Keratinocyte (primary cell): ENCODE data around the gene EXOC4. TPM values are rescaled to one million over a fixed set of nuclear protein-coding genes. Genes with fewer than 3 reads are reported as not detected.

Source experiments
- DNase-seq: peaks from one replicate; pipeline ENCODE4 v3.0.0-alpha.2; 2011; ENCODE audit warnings: low read depth, missing footprints, low spot score
- FAIRE-seq: peaks from 2 replicates; lab custom pipeline; 2011; peaks lifted over from hg19 to GRCh38; lab: Jason Lieb, UNC
- H2AFZ ChIP-seq: 2 replicates; pipeline ENCODE4 v1.6.0; 2012; ENCODE audit warnings: low read length, control low read depth, inconsistent platforms; ENCODE audit not compliant: control insufficient read depth
- H3K27ac ChIP-seq: 2 replicates; pipeline ENCODE4 v1.5.1; 2011; ENCODE audit warnings: low read length; ENCODE audit not compliant: control insufficient read depth, insufficient read depth
- H3K27me3 ChIP-seq: 3 replicates; pipeline ENCODE4 v1.6.0; 2011; ENCODE audit warnings: low read length; ENCODE audit not compliant: control insufficient read depth, insufficient read depth; ENCODE audit errors: extremely low read depth
- H3K36me3 ChIP-seq, 2 experiments: 2 replicates in 1 of 2; 3 replicates in 1 of 2; pipeline ENCODE4 v1.5.1; 2011; ENCODE audit warnings: low read length in 2 of 2, mild to moderate bottlenecking in 1 of 2; ENCODE audit not compliant: control insufficient read depth in 2 of 2, insufficient read depth in 2 of 2; ENCODE audit errors: extremely low read depth in 1 of 2
- H3K4me1 ChIP-seq: 3 replicates; pipeline ENCODE4 v1.5.1; 2011; ENCODE audit warnings: low read length; ENCODE audit not compliant: control insufficient read depth, insufficient read depth; ENCODE audit errors: extremely low read depth
- H3K4me2 ChIP-seq: 3 replicates; pipeline ENCODE4 v1.6.0; 2011; ENCODE audit warnings: low read depth, low read length; ENCODE audit not compliant: control insufficient read depth, insufficient read depth; ENCODE audit errors: extremely low read depth
- H3K4me3 ChIP-seq, 3 experiments: fragments of 200-600 bp in 1 of 3; sonication (generic) in 1 of 3; 2 replicates in 2 of 3; 3 replicates in 1 of 3; pipeline ENCODE4 v1.5.1; 2011 to 2016; ENCODE audit warnings: low read length in 3 of 3, mild to moderate bottlenecking in 3 of 3, control low read depth in 2 of 3, inconsistent platforms in 1 of 3, low read depth in 1 of 3, mixed read lengths in 1 of 3, mixed run types in 1 of 3, moderate library complexity in 1 of 3; ENCODE audit not compliant: control insufficient read depth in 2 of 3, insufficient read depth in 2 of 3; ENCODE audit errors: extremely low read depth in 1 of 3
- H3K79me2 ChIP-seq: 2 replicates; pipeline ENCODE4 v1.6.0; 2012; ENCODE audit warnings: low read length; ENCODE audit not compliant: control insufficient read depth, insufficient read depth
- H3K9ac ChIP-seq: 3 replicates; pipeline ENCODE4 v1.6.0; 2011; ENCODE audit warnings: low read length; ENCODE audit not compliant: control insufficient read depth, insufficient read depth; ENCODE audit errors: extremely low read depth
- H3K9me1 ChIP-seq: 3 replicates; pipeline ENCODE4 v1.6.0; 2011; ENCODE audit warnings: low read length; ENCODE audit not compliant: control insufficient read depth, insufficient read depth; ENCODE audit errors: extremely low read depth
- H3K9me3 ChIP-seq: 2 replicates; pipeline ENCODE4 v1.5.1; 2012; ENCODE audit warnings: low read depth, low read length; ENCODE audit not compliant: control insufficient read depth
- H4K20me1 ChIP-seq: 3 replicates; pipeline ENCODE4 v1.6.0; 2011; ENCODE audit warnings: low read length; ENCODE audit not compliant: control insufficient read depth, insufficient read depth; ENCODE audit errors: extremely low read depth
- CTCF ChIP-seq, 3 experiments: IDR thresholded peaks in 1 of 3; conservative IDR thresholded peaks in 1 of 3; optimal IDR thresholded peaks in 1 of 3; 2 replicates in 2 of 3; 3 replicates in 1 of 3; pipeline versions ENCODE3 to v1.5.1; 2011; ENCODE audit warnings: low read length in 3 of 3, mild to moderate bottlenecking in 3 of 3, moderate library complexity in 2 of 3, control low read depth in 1 of 3, inconsistent platforms in 1 of 3; ENCODE audit not compliant: insufficient read depth in 2 of 3; ENCODE audit errors: extremely low read depth in 1 of 3
- EZH2 ChIP-seq: IDR thresholded peaks from one replicate; pipeline ENCODE4 v1.6.1; 2012; ENCODE audit warnings: inconsistent platforms, mild to moderate bottlenecking, low read length, moderate library complexity
- dilution Hi-C: fragments of 300-500 bp; cut with MboI; formaldehyde crosslinking; loops from one replicate; pipeline ENCODE4 v1.7.0; 2020; ENCODE audit warnings: low sequenced_read_pairs; ENCODE audit not compliant: extremely low pct_ligation_motif_present
- polyA plus RNA-seq, 5 experiments: library from polyadenylated mRNA; depleted of rRNA in 3 of 5; stranded (reverse) in 3 of 5; stranded (forward) in 1 of 5; unstranded in 1 of 5; fragments of >200 nt; gene quantifications; 1 replicate in 1 of 5; 2 replicates in 3 of 5; 3 replicates in 1 of 5; pipeline versions ENCODE4 v1.2.1 to v1.2.3, GENCODE V29; 2011 to 2012; ENCODE audit warnings: missing spikeins in 2 of 5, low read depth in 1 of 5, low replicate concordance in 1 of 5

Gene EXOC4
- polyA plus RNA-seq, 1 donor (not counting 4 experiments of a cell fraction or from before 2014, with no cell fraction given), result 52.6 TPM

GRCh38 chr7:133858311-133858710, 605.4 kb downstream of the EXOC4 start:
- Histone ChIP-seq H3K27ac (no peak overlapping the region), H3K27me3 (no peaks in the 10 kb centered on the region), H3K9me1 (no peaks in the 10 kb centered on the region), H3K4me2 (peak overlapping the region; percentile 46), H4K20me1 (no peaks in the 10 kb centered on the region), H3K9ac (no peak overlapping the region), H2AFZ (peak overlapping the region; percentile 38), H3K36me3 (no peaks in the 10 kb centered on the region), H3K9me3 (peaks cover 3% of the 10 kb centered on the region), H3K4me3 (no peak overlapping the region), H3K79me2 (no peaks in the 10 kb centered on the region), H3K4me1 (peaks cover 26% of the 10 kb centered on the region)
- TF ChIP-seq CTCF (optimal IDR thresholded peaks at IDR 0.05 in 1 of 3, IDR thresholded peaks at IDR 0.05 in 1 of 3, conservative IDR thresholded peaks at IDR 0.05 in 1 of 3; ENCODE audit: extremely low read depth in 1 of 3, insufficient read depth in 2 of 3, low read length in 3 of 3), result no peak
- no peak for TF ChIP-seq EZH2
- dilution Hi-C loops, result no loop called here
- DNase-seq (no peak), FAIRE-seq (no peak)

DNA sequence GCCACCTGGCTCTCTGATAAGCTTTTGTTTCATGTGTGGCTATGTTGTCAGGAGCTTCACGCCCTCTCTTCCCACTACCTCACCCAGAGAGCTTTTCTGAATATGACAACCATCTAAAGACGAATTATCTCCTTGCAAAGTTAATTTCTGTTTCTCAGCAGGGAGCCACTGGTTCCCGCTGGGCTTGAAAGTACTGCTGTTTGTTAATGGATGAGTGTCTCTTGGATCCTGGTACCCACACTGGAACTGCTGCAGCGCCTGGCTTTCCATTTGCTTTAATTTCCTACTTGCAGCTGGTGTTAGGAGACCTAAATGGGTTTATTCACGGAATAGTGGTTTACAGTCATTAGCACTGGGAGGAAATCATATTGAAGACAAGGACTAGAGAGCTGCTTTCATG, 606.4 kb downstream of the EXOC4 start:
- H3K9me3 ChIP-seq, result peaks cover 3% of the 10 kb centered on the region
- H3K27ac ChIP-seq, result no peak overlapping the region
- no peak overlapping the region for H3K4me3 ChIP-seq
- H4K20me1 ChIP-seq, result no peaks in the 10 kb centered on the region
- H3K4me2 ChIP-seq, result no peak overlapping the region
- H2AFZ ChIP-seq, result no peak overlapping the region
- H3K27me3 ChIP-seq, result no peaks in the 10 kb centered on the region
- H3K9ac ChIP-seq, result no peak overlapping the region
- dilution Hi-C loops, result no loop called here
- no peaks in the 10 kb centered on the region for H3K79me2 ChIP-seq
- H3K4me1 ChIP-seq, result peaks cover 17% of the 10 kb centered on the region
- TF ChIP-seq CTCF (optimal IDR thresholded peaks at IDR 0.05 in 1 of 3, IDR thresholded peaks at IDR 0.05 in 1 of 3, conservative IDR thresholded peaks at IDR 0.05 in 1 of 3; ENCODE audit: extremely low read depth in 1 of 3, insufficient read depth in 2 of 3, low read length in 3 of 3) (no peak), EZH2 (no peak)
- no peaks in the 10 kb centered on the region for H3K9me1 ChIP-seq
- DNase-seq (no peak), FAIRE-seq (no peak)
- no peaks in the 10 kb centered on the region for H3K36me3 ChIP-seq
